SJCRH30 (cell line): ENCODE results near the gene ZFAND3. TPM values are rescaled to one million over a fixed set of nuclear protein-coding genes. Genes with fewer than 3 reads are reported as not detected.

Experiments used
- DNase-seq, 2 experiments: peaks; one replicate each; pipeline ENCODE4 v3.0.0-alpha.2; 2015 to 2020
- H3K27ac ChIP-seq: fragments of 250-450 bp; sonication (Bioruptor Pico); 2 replicates; pipeline ENCODE4 v1.5.1; 2020; ENCODE audit warnings: mild to moderate bottlenecking, moderate library complexity
- H3K27me3 ChIP-seq: fragments of 250-450 bp; sonication (Bioruptor Pico); 2 replicates; pipeline ENCODE4 v1.5.1; 2020; ENCODE audit warnings: mild to moderate bottlenecking, moderate library complexity
- H3K36me3 ChIP-seq: fragments of 250-450 bp; sonication (Bioruptor Pico); 2 replicates; pipeline ENCODE4 v1.5.1; 2020; ENCODE audit warnings: mild to moderate bottlenecking, moderate library complexity
- H3K4me1 ChIP-seq: fragments of 250-450 bp; sonication (Bioruptor Pico); 2 replicates; pipeline ENCODE4 v1.5.1; 2020; ENCODE audit warnings: mild to moderate bottlenecking, moderate library complexity
- H3K4me3 ChIP-seq: fragments of 250-450 bp; sonication (Bioruptor Pico); 2 replicates; pipeline ENCODE4 v1.5.1; 2020; ENCODE audit warnings: mild to moderate bottlenecking, moderate library complexity
- H3K9me3 ChIP-seq: fragments of 250-450 bp; sonication (Bioruptor Pico); replicated peaks from 2 replicates; pipeline ENCODE4 v1.5.1; 2020; ENCODE audit warnings: mild to moderate bottlenecking, moderate library complexity
- total RNA-seq: library from RNA; depleted of rRNA; stranded (reverse); fragments of >200 nt; shearing (Covaris generic); gene quantifications from 2 replicates; pipeline ENCODE4 v1.2.3, GENCODE V29; 2014

ZFAND3 gene
- total RNA-seq, 1 experiment from 2014 or later = 28.7 TPM

- Histone ChIP-seq H3K9me3 (no peaks in the 10 kb centered on the region), H3K4me1 (no peaks in the 10 kb centered on the region), H3K36me3 (no peaks in the 10 kb centered on the region; the same call in 1 of the 2 replicates), H3K27me3 (no peaks in the 10 kb centered on the region), H3K4me3 (no peak overlapping the region), H3K27ac (no peak overlapping the region)
- DNase-seq = no peak
Observed at GRCh38 chr6:38136547-38136946, 317.0 kb downstream of the ZFAND3 start.

- Histone ChIP-seq H3K36me3 (no peaks in the 10 kb centered on the region; the same call in 1 of the 2 replicates), H3K27ac (no peak overlapping the region), H3K4me3 (no peak overlapping the region), H3K27me3 (no peaks in the 10 kb centered on the region), H3K9me3 (no peaks in the 10 kb centered on the region), H3K4me1 (no peaks in the 10 kb centered on the region)
- DNase-seq = no peak
Observed at GRCh38 chr6:38137608-38138265, 318.2 kb downstream of the ZFAND3 start.

DNA sequence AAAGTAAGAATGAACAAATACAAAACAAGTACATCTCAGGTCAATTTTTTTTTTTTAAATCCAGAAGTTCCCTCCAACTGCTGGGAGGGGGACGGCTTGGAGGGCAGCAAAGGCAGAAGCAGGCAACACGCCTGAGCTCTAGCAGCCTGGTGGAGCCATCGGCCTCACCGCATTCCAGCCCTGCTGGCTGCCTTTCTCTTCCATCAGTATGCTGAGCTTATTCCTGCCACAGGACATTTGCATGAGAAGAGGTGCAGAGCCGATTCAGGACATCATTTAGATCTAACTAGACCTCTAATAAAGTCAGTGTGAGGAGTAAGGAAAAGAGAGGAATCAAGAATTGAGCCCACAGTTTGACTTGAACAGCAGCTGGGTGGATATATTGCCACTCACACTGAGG is 318.8 kb downstream of the ZFAND3 start:
- no peak overlapping the region for H3K27ac ChIP-seq
- DNase-seq = no peak
- no peak overlapping the region for H3K4me3 ChIP-seq

DNA sequence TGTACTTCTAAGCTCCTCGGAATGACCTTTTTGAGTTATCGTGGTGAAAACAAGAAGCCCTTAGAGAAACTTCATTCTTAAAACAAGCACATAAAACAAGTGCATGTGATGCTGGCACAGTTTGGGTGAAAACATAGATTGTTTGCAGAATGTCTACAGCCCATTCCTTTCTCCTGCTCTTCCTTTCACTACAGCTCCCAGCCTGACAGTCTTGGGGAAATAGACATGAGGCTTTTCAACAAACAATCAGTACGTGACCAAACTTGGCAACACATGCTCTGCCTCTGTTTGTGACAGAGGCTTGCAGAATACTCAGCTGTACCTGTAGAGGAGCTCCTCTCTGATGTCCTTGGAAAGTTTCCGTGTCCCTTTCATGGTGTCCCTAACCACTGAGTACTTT is 321.6 kb downstream of the ZFAND3 start:
- Histone ChIP-seq H3K9me3 (no peaks in the 10 kb centered on the region), H3K4me3 (no peak overlapping the region), H3K36me3 (no peaks in the 10 kb centered on the region), H3K27ac (no peak overlapping the region), H3K27me3 (no peaks in the 10 kb centered on the region), H3K4me1 (0 out of 2 replicates have a peak, but pooled peaks cover 6% of the 10 kb centered on the region)
- no peak for DNase-seq

More for the DNA sequence above, 318.8 kb downstream of the ZFAND3 start:
- no peaks in the 10 kb centered on the region for H3K9me3 ChIP-seq
- no peaks in the 10 kb centered on the region; the same call in 1 of the 2 replicates for H3K36me3 ChIP-seq
- H3K27me3 ChIP-seq = no peaks in the 10 kb centered on the region
- 0 out of 2 replicates have a peak, but pooled peaks cover 2% of the 10 kb centered on the region for H3K4me1 ChIP-seq

DNA sequence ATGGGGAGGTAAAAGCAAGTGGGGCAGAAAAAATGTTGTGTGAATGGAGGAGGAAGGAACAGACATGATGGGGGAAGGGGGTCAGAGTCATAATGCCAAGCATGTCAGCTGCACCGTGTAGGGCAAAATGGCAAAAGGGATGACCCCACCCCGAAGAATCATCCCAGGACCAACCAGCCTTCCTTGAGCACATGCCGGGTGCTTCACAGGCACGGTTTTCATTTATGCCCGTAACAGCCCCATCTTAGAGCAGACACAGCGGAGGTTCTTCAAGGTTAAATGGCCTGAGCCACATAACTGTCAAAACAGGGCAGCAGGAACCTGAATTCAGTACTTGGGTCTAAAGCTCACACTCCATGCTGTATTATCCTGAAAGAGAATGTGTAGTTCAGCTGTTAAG is 322.2 kb downstream of the ZFAND3 start:
- Histone ChIP-seq H3K4me3 (no peak overlapping the region), H3K4me1 (0 out of 2 replicates have a peak, but pooled peaks cover 6% of the 10 kb centered on the region), H3K9me3 (no peaks in the 10 kb centered on the region), H3K27me3 (no peaks in the 10 kb centered on the region), H3K27ac (no peak overlapping the region), H3K36me3 (no peaks in the 10 kb centered on the region)
- no peak for DNase-seq

DNA sequence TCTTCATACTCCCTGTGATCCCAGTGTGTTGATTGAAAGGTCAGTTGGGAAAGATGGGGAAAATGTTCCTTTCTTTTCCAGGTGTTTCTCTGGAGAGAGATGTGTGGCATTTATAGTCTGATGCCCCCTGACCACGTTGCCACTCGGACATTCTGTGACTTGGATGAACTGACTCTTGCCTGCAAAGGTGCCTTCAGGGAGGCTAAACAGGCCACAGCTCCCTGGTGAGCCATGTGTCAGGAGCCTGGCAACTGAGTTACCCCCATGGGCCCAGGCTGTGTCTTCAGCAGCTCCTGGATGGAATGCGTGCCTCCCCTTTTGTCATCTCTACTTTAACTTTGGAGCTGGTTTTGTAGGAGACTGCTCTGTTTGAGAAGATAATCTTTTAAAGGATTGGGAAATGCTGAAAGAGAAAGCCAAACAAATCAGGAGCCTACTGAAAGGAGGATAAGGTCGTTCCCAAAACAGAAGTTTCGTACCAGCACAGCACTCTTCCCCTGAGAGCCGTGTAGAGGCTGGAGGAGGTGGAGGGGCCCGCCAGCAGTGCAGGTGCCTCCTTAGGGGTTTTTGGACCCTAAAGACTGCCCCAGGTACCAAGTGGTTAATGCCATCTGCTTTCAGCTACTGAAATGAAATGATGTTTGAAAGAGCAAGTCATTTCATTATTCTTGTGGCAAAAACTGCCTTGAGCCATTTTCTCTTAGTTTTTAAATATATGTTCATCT is 322.8 kb downstream of the ZFAND3 start:
- Histone ChIP-seq H3K36me3 (no peaks in the 10 kb centered on the region), H3K4me1 (0 out of 2 replicates have a peak, but pooled peaks cover 6% of the 10 kb centered on the region), H3K9me3 (no peaks in the 10 kb centered on the region), H3K27me3 (no peaks in the 10 kb centered on the region), H3K27ac (no peak overlapping the region), H3K4me3 (no peak overlapping the region)
- no peak for DNase-seq

DNA sequence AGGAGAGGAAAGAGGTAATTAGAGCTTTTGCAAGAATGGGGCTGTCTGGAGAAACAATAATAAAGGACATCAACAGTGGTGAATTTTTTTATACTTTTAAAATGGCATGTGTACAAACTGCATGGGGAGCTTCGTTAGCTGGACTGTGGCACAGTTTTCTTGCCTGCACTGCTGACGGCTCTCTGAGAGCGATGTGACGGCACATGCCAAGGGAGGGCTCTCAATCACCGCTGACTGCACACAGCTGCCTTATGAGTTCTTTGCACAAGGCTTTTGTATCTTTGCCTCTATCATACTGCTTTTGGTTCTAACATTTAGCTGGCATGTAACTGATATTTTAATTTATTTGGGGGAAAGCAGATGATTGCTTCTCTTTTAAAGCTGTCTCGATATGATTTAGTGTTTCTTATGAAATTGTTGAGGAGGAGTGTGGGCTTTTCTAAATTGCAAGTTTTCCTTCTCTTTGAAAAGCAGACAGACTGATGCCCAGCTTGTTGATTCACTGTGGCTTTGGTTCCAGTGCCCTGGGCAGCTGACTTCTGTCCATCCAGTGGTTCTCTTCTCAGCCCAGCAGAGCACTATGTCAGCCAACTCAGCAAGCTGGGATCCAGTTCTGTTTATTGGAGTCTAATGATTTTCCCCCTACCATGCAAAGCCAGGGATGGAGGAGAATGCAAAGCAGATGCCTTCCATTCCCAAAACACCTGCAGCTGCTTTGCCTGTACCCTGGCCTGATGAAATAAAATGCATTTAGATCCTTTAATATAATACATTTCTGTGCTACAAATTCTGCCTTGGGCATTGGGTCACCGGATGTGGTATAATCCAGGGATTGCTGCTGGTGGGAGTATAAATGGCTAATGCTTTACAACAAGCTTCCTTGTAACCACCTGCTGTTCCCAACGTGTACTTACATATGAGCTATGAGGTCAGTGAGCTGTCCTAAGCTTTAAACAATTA is 323.9 kb downstream of the ZFAND3 start:
- 0 out of 2 replicates have a peak, but pooled peaks cover 6% of the 10 kb centered on the region for H3K4me1 ChIP-seq
- H3K36me3 ChIP-seq = no peaks in the 10 kb centered on the region
- no peaks in the 10 kb centered on the region for H3K27me3 ChIP-seq
- peak; percentile 23 to 57 for DNase-seq
- no peak overlapping the region for H3K27ac ChIP-seq
- H3K4me3 ChIP-seq = no peak overlapping the region
- no peaks in the 10 kb centered on the region for H3K9me3 ChIP-seq

DNA sequence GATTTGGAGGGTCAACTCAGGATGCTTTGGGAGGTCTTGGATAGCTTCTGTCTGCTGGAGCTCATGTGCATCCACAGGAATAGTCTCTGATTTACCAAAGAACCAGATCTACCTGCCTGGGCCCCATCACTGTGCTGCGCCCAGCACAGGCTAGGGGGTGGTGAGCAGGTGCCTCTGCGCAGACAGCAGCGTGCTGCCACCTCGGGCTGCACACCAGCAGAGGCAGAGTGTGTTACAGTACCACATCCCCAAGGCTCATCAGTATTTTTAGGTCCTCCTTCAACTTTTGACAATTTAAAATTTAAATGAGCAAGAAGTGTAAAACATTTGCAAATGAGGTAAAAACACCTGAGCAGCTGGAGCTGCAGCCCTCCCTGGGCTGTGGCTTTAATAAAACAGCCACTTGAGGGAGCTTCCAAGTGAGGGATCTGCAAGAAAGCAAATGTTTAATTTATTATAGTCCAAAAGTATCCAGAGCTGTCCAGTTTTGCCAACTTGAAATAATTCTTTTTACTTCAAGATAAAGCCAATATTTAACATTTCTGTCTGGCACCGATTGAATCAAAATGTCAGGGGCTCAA is 324.9 kb downstream of the ZFAND3 start:
- no peak overlapping the region for H3K4me3 ChIP-seq
- H3K27ac ChIP-seq = no peak overlapping the region
- no peak for DNase-seq
- 0 out of 2 replicates have a peak, but pooled peaks cover 6% of the 10 kb centered on the region for H3K4me1 ChIP-seq
- H3K36me3 ChIP-seq = no peaks in the 10 kb centered on the region
- H3K27me3 ChIP-seq = no peaks in the 10 kb centered on the region
- no peaks in the 10 kb centered on the region for H3K9me3 ChIP-seq

GRCh38 chr6:38146021-38146733 is 326.6 kb downstream of the ZFAND3 start:
- H3K27ac ChIP-seq = no peak overlapping the region
- no peaks in the 10 kb centered on the region for H3K27me3 ChIP-seq
- DNase-seq = no peak
- no peak overlapping the region for H3K4me3 ChIP-seq
- 0 out of 2 replicates have a peak, but pooled peaks cover 6% of the 10 kb centered on the region for H3K4me1 ChIP-seq
- no peaks in the 10 kb centered on the region for H3K36me3 ChIP-seq
- no peaks in the 10 kb centered on the region for H3K9me3 ChIP-seq

DNA sequence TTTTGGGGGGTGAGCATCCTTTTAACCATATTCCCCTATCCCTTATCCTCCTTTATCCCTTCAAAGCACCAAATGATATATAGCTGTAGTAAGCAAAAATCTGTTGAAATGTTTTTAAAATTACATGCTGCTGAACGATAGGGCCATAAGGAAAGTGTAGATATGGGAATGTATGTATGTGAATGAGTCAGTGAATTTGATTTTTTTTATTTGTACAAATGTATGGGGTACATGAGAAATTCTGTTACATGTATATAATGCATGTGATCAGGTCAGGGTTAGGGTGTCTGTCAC is 327.2 kb downstream of the ZFAND3 start:
- Histone ChIP-seq H3K9me3 (no peaks in the 10 kb centered on the region), H3K27ac (no peak overlapping the region), H3K4me3 (no peak overlapping the region), H3K4me1 (0 out of 2 replicates have a peak, but pooled peaks cover 6% of the 10 kb centered on the region), H3K27me3 (no peaks in the 10 kb centered on the region), H3K36me3 (peaks cover 1% of the 10 kb centered on the region; the same call in 1 of the 2 replicates)
- no peak for DNase-seq

GRCh38 chr6:38148606-38149005 is 329.1 kb downstream of the ZFAND3 start:
- H3K4me3 ChIP-seq = no peak overlapping the region

GRCh38 chr6:38149531-38149930 is 330.0 kb downstream of the ZFAND3 start:
- Histone ChIP-seq H3K27me3 (no peaks in the 10 kb centered on the region), H3K36me3 (peaks cover 3% of the 10 kb centered on the region; the same call in 1 of the 2 replicates), H3K4me1 (no peaks in the 10 kb centered on the region), H3K27ac (no peak overlapping the region), H3K9me3 (no peaks in the 10 kb centered on the region), H3K4me3 (no peak overlapping the region)
- DNase-seq = no peak

More at GRCh38 chr6:38148606-38149005, 329.1 kb downstream of the ZFAND3 start:
- DNase-seq = no peak
- no peak overlapping the region for H3K27ac ChIP-seq
- no peaks in the 10 kb centered on the region for H3K27me3 ChIP-seq
- 0 out of 2 replicates have a peak, but pooled peaks cover 1% of the 10 kb centered on the region for H3K4me1 ChIP-seq
- no peaks in the 10 kb centered on the region for H3K9me3 ChIP-seq
- H3K36me3 ChIP-seq = peaks cover 3% of the 10 kb centered on the region; the same call in 1 of the 2 replicates

- Histone ChIP-seq H3K4me1 (no peaks in the 10 kb centered on the region), H3K27ac (no peak overlapping the region), H3K27me3 (no peaks in the 10 kb centered on the region), H3K9me3 (no peaks in the 10 kb centered on the region), H3K4me3 (no peak overlapping the region), H3K36me3 (peaks cover 3% of the 10 kb centered on the region; the same call in 1 of the 2 replicates)
- no peak for DNase-seq
Observed at GRCh38 chr6:38150021-38150420, 330.5 kb downstream of the ZFAND3 start.
